ENCODE data around the gene DAPK1.

Gene DAPK1

DNA sequence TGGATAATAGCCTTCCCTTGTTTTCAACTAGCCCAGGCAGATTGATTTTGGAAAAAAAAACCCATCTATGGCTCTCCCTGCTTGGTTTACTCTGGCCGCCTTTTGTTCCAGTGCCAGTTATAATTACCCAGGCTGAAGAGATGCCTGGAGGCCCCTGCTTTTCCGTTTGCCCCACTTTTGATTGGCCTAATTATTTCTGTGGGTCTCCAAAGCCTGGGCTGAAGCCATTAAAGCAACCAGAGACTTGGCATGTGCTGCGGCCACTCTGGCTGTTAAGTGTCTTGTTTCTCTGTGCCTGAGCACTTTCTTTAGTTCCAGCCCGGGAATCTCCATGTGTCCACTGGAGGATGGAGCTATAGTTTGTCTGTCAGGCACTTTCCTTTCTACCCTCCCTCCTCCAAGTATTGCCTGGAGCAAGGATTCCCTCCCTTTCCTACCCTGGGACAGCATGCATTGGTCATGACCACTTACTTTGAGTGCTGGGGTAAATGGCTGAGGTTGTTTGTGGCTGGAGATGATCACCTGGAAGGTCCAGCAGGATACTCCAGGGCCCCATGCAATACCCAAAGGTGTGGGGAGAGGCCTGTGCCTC lies 123.2 kb downstream of the DAPK1 start:
- TF ChIP-seq, protein P1, sequence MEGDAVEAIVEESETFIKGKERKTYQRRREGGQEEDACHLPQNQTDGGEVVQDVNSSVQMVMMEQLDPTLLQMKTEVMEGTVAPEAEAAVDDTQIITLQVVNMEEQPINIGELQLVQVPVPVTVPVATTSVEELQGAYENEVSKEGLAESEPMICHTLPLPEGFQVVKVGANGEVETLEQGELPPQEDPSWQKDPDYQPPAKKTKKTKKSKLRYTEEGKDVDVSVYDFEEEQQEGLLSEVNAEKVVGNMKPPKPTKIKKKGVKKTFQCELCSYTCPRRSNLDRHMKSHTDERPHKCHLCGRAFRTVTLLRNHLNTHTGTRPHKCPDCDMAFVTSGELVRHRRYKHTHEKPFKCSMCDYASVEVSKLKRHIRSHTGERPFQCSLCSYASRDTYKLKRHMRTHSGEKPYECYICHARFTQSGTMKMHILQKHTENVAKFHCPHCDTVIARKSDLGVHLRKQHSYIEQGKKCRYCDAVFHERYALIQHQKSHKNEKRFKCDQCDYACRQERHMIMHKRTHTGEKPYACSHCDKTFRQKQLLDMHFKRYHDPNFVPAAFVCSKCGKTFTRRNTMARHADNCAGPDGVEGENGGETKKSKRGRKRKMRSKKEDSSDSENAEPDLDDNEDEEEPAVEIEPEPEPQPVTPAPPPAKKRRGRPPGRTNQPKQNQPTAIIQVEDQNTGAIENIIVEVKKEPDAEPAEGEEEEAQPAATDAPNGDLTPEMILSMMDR (IDR thresholded peaks at IDR 0.05; ENCODE audit: unreplicated experiment in 3 of 3) = no peak
- Mint-ChIP-seq H3K4me3 (no peak overlapping the region), H3K36me3 (ENCODE audit: low read depth) (peaks cover 63% of the 10 kb centered on the region), H3K27ac (peak overlapping the region in 1 of 3 experiments; percentile 19), H3K9me3 (peaks cover 2% of the 10 kb centered on the region), H3K4me1 (peaks cover 18% of the 10 kb centered on the region), H3K27me3 (ENCODE audit: low read depth) (no peaks in the 10 kb centered on the region)

DNA sequence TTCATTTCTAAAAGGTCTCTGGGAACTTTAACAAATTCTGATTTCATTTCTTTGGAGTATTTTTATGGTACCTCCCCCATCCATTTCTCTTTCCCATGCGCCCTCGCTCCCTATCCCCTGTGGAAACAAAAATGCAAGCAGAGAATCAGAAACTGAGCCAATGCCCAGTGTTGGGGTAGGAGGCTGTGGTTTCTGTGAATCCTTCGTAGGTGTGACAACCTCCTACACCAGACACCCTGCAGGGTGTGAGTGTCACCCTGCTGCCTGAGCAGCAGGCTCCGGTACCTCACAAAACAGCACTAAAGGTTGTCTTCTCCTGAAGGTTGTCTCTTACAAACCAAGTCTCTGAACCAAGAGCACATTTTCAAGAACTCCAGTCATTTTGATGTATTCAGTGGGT lies 124.4 kb downstream of the DAPK1 start:
- H3K4me1 Mint-ChIP-seq = peaks cover 18% of the 10 kb centered on the region

DNA sequence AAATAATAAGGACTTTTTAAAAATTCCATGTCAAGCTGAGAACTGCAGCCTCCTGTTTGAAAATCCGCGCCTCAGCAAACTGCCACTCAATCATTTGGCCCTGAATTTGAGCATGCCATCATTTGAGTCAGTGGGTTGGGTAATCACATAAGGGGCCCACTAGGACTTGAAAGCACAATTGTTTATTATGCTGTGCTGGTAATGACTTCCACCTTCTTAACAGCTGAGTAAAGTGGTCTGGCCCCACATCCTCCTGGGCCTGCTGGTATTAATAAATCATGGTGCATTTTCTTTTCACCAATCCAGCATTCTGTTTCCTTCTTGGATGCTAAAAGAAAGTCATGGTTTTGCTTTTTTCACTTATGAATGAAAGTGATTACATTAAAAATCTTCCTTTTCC lies 125.3 kb downstream of the DAPK1 start:
- TF ChIP-seq, protein P1 (IDR thresholded peaks at IDR 0.05; ENCODE audit: unreplicated experiment in 3 of 3) = no peak
- Mint-ChIP-seq H3K4me3 (no peak overlapping the region), H3K27me3 (ENCODE audit: low read depth) (no peaks in the 10 kb centered on the region), H3K9me3 (peaks cover 2% of the 10 kb centered on the region), H3K36me3 (ENCODE audit: low read depth) (peaks cover 50% of the 10 kb centered on the region), H3K4me1 (peaks cover 18% of the 10 kb centered on the region), H3K27ac (peak overlapping the region in 2 of 3 experiments; percentile 37 to 42)

More for the DNA sequence above, 124.4 kb downstream of the DAPK1 start:
- H3K27ac Mint-ChIP-seq = no peak overlapping the region
- peaks cover 2% of the 10 kb centered on the region for H3K9me3 Mint-ChIP-seq
- TF ChIP-seq, protein P1 (IDR thresholded peaks at IDR 0.05; ENCODE audit: unreplicated experiment in 3 of 3) = no peak
- peaks cover 58% of the 10 kb centered on the region for H3K36me3 Mint-ChIP-seq (ENCODE audit: low read depth)
- H3K27me3 Mint-ChIP-seq (ENCODE audit: low read depth) = no peaks in the 10 kb centered on the region
- no peak overlapping the region for H3K4me3 Mint-ChIP-seq

DNA sequence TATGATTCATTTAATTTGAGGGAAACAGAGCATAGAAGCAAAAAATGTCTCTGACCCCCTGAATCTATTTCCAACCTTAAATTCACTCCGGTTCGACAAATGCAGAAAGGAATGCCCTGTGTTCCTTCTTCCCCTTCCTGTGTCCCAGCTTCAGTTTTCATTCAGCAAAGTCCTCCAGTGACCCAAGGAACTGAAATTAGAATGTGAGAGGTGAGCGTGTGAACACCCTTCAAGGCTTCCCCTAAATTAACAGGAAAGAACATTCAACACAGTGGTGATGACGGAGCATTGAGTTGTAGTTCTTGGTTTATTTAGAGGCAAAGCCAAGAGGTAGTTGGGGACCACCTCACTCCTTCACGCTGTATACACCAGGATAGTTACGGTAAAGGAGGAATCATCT lies 130.7 kb downstream of the DAPK1 start:
- Mint-ChIP-seq H3K4me3 (no peak overlapping the region), H3K9me3 (no peaks in the 10 kb centered on the region), H3K4me1 (peaks cover 4% of the 10 kb centered on the region)

DNA sequence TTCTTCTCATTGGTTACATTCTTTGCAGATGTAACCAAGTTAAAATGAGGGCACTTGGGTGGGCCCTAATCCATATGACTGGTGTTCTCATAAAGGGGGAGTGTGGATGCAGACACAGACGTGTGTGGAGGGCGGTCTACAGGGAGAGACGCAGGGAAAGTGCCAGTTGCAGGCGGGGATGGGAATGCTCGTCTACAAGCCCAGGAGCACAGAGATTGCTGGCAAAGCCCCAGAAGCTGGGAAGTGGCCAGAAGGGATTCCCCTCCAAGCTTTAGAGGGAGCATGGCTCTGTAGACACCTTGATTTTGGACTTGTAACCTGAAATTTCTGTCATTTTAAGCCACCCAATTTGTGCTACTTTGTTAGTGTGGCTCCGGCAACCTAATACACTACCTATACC lies 131.4 kb downstream of the DAPK1 start:
- Mint-ChIP-seq H3K36me3 (ENCODE audit: low read depth) (peaks cover 44% of the 10 kb centered on the region), H3K27ac (no peak overlapping the region), H3K9me3 (no peaks in the 10 kb centered on the region), H3K27me3 (ENCODE audit: low read depth) (no peaks in the 10 kb centered on the region), H3K4me3 (no peak overlapping the region), H3K4me1 (no peaks in the 10 kb centered on the region)
- TF ChIP-seq, protein P1 (IDR thresholded peaks at IDR 0.05; ENCODE audit: unreplicated experiment in 3 of 3) = no peak

More for the DNA sequence above, 130.7 kb downstream of the DAPK1 start:
- no peaks in the 10 kb centered on the region for H3K27me3 Mint-ChIP-seq (ENCODE audit: low read depth)
- no peak overlapping the region for H3K27ac Mint-ChIP-seq
- peaks cover 44% of the 10 kb centered on the region for H3K36me3 Mint-ChIP-seq (ENCODE audit: low read depth)
- TF ChIP-seq, protein P1 (IDR thresholded peaks at IDR 0.05; ENCODE audit: unreplicated experiment in 3 of 3) = no peak

DNA sequence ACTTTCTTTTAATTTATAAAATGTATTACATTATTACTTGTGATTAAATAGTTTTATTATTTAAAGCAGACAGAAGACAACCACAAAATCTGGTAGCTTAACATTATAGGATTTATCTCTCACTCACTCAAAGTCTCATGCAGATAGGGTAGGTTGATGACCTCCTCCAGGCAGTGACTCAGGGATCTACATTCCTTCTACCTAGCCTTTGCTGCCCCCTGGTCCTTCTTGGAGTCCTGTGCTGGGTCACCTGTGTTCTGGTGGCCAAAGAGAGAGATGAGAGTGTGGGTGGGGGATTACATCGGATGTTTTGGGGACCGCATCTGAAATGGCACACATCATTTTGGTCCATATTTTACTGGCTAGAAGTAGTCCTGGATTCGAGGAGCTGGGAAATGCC lies 132.6 kb downstream of the DAPK1 start:
- Mint-ChIP-seq H3K9me3 (no peaks in the 10 kb centered on the region), H3K4me1 (no peaks in the 10 kb centered on the region), H3K27me3 (ENCODE audit: low read depth) (no peaks in the 10 kb centered on the region), H3K27ac (no peak overlapping the region), H3K4me3 (no peak overlapping the region), H3K36me3 (ENCODE audit: low read depth) (peaks cover 38% of the 10 kb centered on the region)
- TF ChIP-seq, protein P1 (IDR thresholded peaks at IDR 0.05; ENCODE audit: unreplicated experiment in 3 of 3) = no peak
